ENCODE measurements around the gene WDR70.

Gene WDR70

DNA sequence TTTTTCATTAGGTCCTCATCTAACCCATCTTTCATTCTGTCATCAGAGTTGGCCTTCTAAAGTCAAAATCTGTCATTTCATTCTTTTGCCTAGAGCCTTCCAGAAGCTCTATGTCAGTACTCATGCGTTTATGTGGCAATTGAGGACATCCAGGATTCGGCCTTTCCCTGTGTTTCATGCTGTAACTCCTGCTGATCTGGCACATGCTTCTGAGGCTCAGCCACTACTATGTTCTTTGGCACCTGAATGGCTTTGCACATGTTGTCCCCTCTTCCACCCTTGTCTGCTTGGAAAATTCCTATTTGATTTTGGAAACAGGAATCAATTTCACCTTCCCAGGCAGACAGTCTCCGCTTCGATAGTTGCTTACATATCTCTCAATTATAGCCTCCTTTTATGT lies 375.9 kb downstream of the WDR70 start:
- Histone ChIP-seq H2BK5ac (ENCODE audit: low read depth, low read length, poor library complexity) (no peak overlapping the region), H3K79me1 (ENCODE audit: low read length) (no peaks in the 10 kb centered on the region), H3K4me3 (ENCODE audit: low read depth, low read length) (no peak overlapping the region), H3K9me3 (ENCODE audit: insufficient read depth, low read depth, low read length) (no peaks in the 10 kb centered on the region), H2AK5ac (ENCODE audit: low read length) (no peak overlapping the region), H3K79me2 (ENCODE audit: control insufficient read depth, insufficient read depth, low read length, poor library complexity) (no peaks in the 10 kb centered on the region), H2AFZ (ENCODE audit: insufficient read depth, low read length, poor library complexity) (no peak overlapping the region), H3K27ac (ENCODE audit: low read depth, low read length) (no peak overlapping the region), H3K36me3 (ENCODE audit: control insufficient read depth in 1 of 2, insufficient read depth in 2 of 2, low read length in 2 of 2) (no peaks in the 10 kb centered on the region), H3K27me3 (ENCODE audit: insufficient read depth, low read length) (no peaks in the 10 kb centered on the region), H2BK120ac (ENCODE audit: insufficient read depth, low read length, poor library complexity) (no peak overlapping the region), H3K9ac (ENCODE audit: low read length) (no peak overlapping the region), H3K4me2 (ENCODE audit: low read length) (no peak overlapping the region), H4K8ac (ENCODE audit: low read depth, low read length) (no peak overlapping the region), H4K12ac (ENCODE audit: low read depth, low read length) (no peak overlapping the region), H3K18ac (ENCODE audit: low read length) (no peak overlapping the region), H3K23ac (ENCODE audit: low read length) (no peak overlapping the region), H2BK12ac (ENCODE audit: low read length) (no peak overlapping the region), H4K91ac (ENCODE audit: low read depth, low read length) (no peak overlapping the region), H3K4ac (ENCODE audit: low read depth, low read length) (no peak overlapping the region), H3K4me1 (ENCODE audit: control insufficient read depth in 1 of 2, insufficient read depth in 2 of 2, low read length in 2 of 2) (no peaks in the 10 kb centered on the region), H3K14ac (ENCODE audit: low read length) (no peak overlapping the region)
- WGBS (ENCODE audit: extremely low coverage, insufficient coverage, insufficient read length): no CpG with 5 or more reads among the region's 4 CpGs
- DNase-seq: no peak

DNA sequence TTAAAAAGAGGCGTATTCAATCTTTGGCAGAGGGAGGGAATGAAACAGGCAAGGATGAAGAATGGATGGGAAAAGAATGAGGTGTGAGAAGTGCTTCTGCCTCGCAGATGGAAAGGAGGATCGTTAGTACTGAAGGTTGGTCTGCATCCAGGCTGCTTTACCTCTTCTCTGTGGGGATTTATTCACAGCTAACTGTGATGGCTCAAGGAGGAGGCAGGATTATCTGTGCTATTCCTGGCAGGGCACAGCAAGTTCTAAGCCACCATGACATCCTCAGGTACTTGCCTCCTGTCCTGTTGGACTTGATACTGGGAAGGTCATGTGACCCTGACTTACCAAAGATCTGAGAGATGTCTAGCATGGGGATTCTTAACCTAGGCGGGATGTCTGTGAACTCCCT lies 376.5 kb downstream of the WDR70 start:
- no peak overlapping the region for H3K4ac ChIP-seq (ENCODE audit: low read depth, low read length)
- no CpG with 5 or more reads among the region's 4 CpGs for WGBS (ENCODE audit: extremely low coverage, insufficient coverage, insufficient read length)

DNA sequence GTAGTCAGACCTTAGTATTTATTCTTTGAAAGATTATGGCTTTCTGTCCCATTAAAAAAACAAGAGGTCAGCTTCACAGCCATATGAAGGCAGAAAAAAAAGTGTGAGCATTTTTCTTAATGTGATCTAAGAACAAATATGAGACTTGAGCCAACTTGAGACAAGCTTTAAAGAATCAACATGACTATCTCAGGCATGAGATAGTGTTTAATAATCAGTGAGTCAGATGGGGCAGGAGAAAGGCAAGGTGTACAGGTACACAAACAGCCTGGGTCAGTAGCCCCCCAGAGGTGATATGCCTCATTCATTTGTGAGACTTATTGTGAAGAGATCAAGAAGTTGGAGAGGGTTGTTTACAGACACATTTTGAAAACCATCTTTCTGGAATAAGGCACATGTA lies 377.1 kb downstream of the WDR70 start:
- no peak overlapping the region for H3K23ac ChIP-seq (ENCODE audit: low read length)
- no peak overlapping the region for H3K27ac ChIP-seq (ENCODE audit: low read depth, low read length)
- H2BK12ac ChIP-seq (ENCODE audit: low read length): no peak overlapping the region
- no peaks in the 10 kb centered on the region for H3K36me3 ChIP-seq (ENCODE audit: control insufficient read depth in 1 of 2, insufficient read depth in 2 of 2, low read length in 2 of 2)
- no peak overlapping the region for H3K4me3 ChIP-seq (ENCODE audit: low read depth, low read length)
- no peak for DNase-seq
- H2BK120ac ChIP-seq (ENCODE audit: insufficient read depth, low read length, poor library complexity): no peak overlapping the region
- no peak overlapping the region for H3K14ac ChIP-seq (ENCODE audit: low read length)
- no peak overlapping the region for H2AFZ ChIP-seq (ENCODE audit: insufficient read depth, low read length, poor library complexity)
- H3K27me3 ChIP-seq (ENCODE audit: insufficient read depth, low read length): no peaks in the 10 kb centered on the region
- H3K79me1 ChIP-seq (ENCODE audit: low read length): no peaks in the 10 kb centered on the region
- H2AK5ac ChIP-seq (ENCODE audit: low read length): no peak overlapping the region
- no peak overlapping the region for H3K18ac ChIP-seq (ENCODE audit: low read length)
- no peak overlapping the region for H4K8ac ChIP-seq (ENCODE audit: low read depth, low read length)
- no peak overlapping the region for H2BK5ac ChIP-seq (ENCODE audit: low read depth, low read length, poor library complexity)
- no peak overlapping the region for H3K4me2 ChIP-seq (ENCODE audit: low read length)
- no peak overlapping the region for H3K4ac ChIP-seq (ENCODE audit: low read depth, low read length)
- H3K9ac ChIP-seq (ENCODE audit: low read length): no peak overlapping the region
- no peak overlapping the region for H4K91ac ChIP-seq (ENCODE audit: low read depth, low read length)
- no peaks in the 10 kb centered on the region for H3K9me3 ChIP-seq (ENCODE audit: insufficient read depth, low read depth, low read length)
- no peaks in the 10 kb centered on the region for H3K79me2 ChIP-seq (ENCODE audit: control insufficient read depth, insufficient read depth, low read length, poor library complexity)
- no peaks in the 10 kb centered on the region for H3K4me1 ChIP-seq (ENCODE audit: control insufficient read depth in 1 of 2, insufficient read depth in 2 of 2, low read length in 2 of 2)
- H4K12ac ChIP-seq (ENCODE audit: low read depth, low read length): no peak overlapping the region

More for the DNA sequence above, 376.5 kb downstream of the WDR70 start:
- Histone ChIP-seq H3K23ac (ENCODE audit: low read length) (no peak overlapping the region), H2BK5ac (ENCODE audit: low read depth, low read length, poor library complexity) (no peak overlapping the region), H3K9ac (ENCODE audit: low read length) (no peak overlapping the region), H3K36me3 (ENCODE audit: control insufficient read depth in 1 of 2, insufficient read depth in 2 of 2, low read length in 2 of 2) (no peaks in the 10 kb centered on the region), H3K27ac (ENCODE audit: low read depth, low read length) (no peak overlapping the region), H3K79me2 (ENCODE audit: control insufficient read depth, insufficient read depth, low read length, poor library complexity) (no peaks in the 10 kb centered on the region), H2AK5ac (ENCODE audit: low read length) (no peak overlapping the region), H3K4me3 (ENCODE audit: low read depth, low read length) (no peak overlapping the region), H4K91ac (ENCODE audit: low read depth, low read length) (no peak overlapping the region), H4K12ac (ENCODE audit: low read depth, low read length) (no peak overlapping the region), H3K27me3 (ENCODE audit: insufficient read depth, low read length) (no peaks in the 10 kb centered on the region), H3K14ac (ENCODE audit: low read length) (no peak overlapping the region), H4K8ac (ENCODE audit: low read depth, low read length) (no peak overlapping the region), H2BK120ac (ENCODE audit: insufficient read depth, low read length, poor library complexity) (no peak overlapping the region), H3K4me2 (ENCODE audit: low read length) (no peak overlapping the region), H3K18ac (ENCODE audit: low read length) (no peak overlapping the region), H2AFZ (ENCODE audit: insufficient read depth, low read length, poor library complexity) (no peak overlapping the region), H3K9me3 (ENCODE audit: insufficient read depth, low read depth, low read length) (no peaks in the 10 kb centered on the region), H2BK12ac (ENCODE audit: low read length) (no peak overlapping the region), H3K4me1 (ENCODE audit: control insufficient read depth in 1 of 2, insufficient read depth in 2 of 2, low read length in 2 of 2) (no peaks in the 10 kb centered on the region), H3K79me1 (ENCODE audit: low read length) (no peaks in the 10 kb centered on the region)
- no peak for DNase-seq

DNA sequence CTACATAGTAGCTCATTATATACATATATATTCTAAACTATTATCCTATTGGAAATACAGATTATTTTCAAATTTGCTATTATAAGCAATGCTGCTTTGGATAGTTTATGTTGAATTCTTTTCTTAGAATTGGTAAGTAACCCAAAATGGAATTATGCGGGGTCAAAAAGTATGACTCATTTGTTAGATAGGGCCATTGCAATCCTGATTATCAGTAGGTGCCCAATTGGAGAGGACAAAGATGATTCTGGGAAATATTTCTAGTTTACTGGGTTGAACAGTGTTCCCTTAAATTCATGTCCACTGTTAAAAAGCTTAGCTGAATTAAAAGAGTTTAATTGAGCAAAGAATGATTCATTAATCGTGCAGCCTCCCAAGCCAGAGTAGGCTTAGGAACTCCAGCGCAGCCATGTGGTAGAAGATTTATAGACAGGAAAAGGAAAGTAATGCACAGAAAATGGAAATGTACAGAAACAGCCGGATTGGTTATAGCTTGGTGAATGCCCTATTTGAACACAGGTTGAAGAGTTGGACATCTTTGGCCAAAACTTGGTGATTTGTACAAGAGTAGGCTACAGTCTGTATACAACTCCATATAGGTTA lies 379.0 kb downstream of the WDR70 start:
- H4K8ac ChIP-seq (ENCODE audit: low read depth, low read length): no peak overlapping the region
- no peak overlapping the region for H3K14ac ChIP-seq (ENCODE audit: low read length)
- no peak overlapping the region for H4K91ac ChIP-seq (ENCODE audit: low read depth, low read length)
- H3K9me3 ChIP-seq (ENCODE audit: insufficient read depth, low read depth, low read length): no peaks in the 10 kb centered on the region
- H3K27me3 ChIP-seq (ENCODE audit: insufficient read depth, low read length): no peaks in the 10 kb centered on the region
- no peaks in the 10 kb centered on the region for H3K79me2 ChIP-seq (ENCODE audit: control insufficient read depth, insufficient read depth, low read length, poor library complexity)
- H3K4me3 ChIP-seq (ENCODE audit: low read depth, low read length): no peak overlapping the region
- no peak for DNase-seq
- no peak overlapping the region for H4K12ac ChIP-seq (ENCODE audit: low read depth, low read length)
- no CpG with 5 or more reads among the region's 4 CpGs for whole genome bisulfite sequencing (ENCODE audit: extremely low coverage, insufficient coverage, insufficient read length)
- H3K18ac ChIP-seq (ENCODE audit: low read length): no peak overlapping the region
- H3K23ac ChIP-seq (ENCODE audit: low read length): no peak overlapping the region
- H2AK5ac ChIP-seq (ENCODE audit: low read length): no peak overlapping the region
- no peak overlapping the region for H2BK12ac ChIP-seq (ENCODE audit: low read length)
- H3K9ac ChIP-seq (ENCODE audit: low read length): no peak overlapping the region
- no peak overlapping the region for H3K27ac ChIP-seq (ENCODE audit: low read depth, low read length)
- H3K4ac ChIP-seq (ENCODE audit: low read depth, low read length): no peak overlapping the region
- H2AFZ ChIP-seq (ENCODE audit: insufficient read depth, low read length, poor library complexity): no peak overlapping the region
- no peaks in the 10 kb centered on the region for H3K79me1 ChIP-seq (ENCODE audit: low read length)
- H3K36me3 ChIP-seq (ENCODE audit: control insufficient read depth in 1 of 2, insufficient read depth in 2 of 2, low read length in 2 of 2): no peaks in the 10 kb centered on the region
- H3K4me1 ChIP-seq (ENCODE audit: control insufficient read depth in 1 of 2, insufficient read depth in 2 of 2, low read length in 2 of 2): no peaks in the 10 kb centered on the region
- H2BK5ac ChIP-seq (ENCODE audit: low read depth, low read length, poor library complexity): no peak overlapping the region
- no peak overlapping the region for H2BK120ac ChIP-seq (ENCODE audit: insufficient read depth, low read length, poor library complexity)
- no peak overlapping the region for H3K4me2 ChIP-seq (ENCODE audit: low read length)
